ENCODE measurements around the gene ITPRID1.
"Not testable (repeated sequence)": the region's sequence is repeated elsewhere in the genome, so short reads cannot be mapped to it uniquely, and the experiment has no call there.

The ITPRID1 gene

GRCh38 chr7:31516680-31517502 lies 3.0 kb downstream of the ITPRID1 start:
- FAIRE-seq, result no peak
- DNase-seq (ENCODE audit: low spot score), result no peak

GRCh38 chr7:31517513-31517912 lies 3.6 kb downstream of the ITPRID1 start:
- DNase-seq (ENCODE audit: low spot score) (no peak), FAIRE-seq (no peak)

GRCh38 chr7:31518766-31519165 lies 4.9 kb downstream of the ITPRID1 start:
- no peak for FAIRE-seq
- DNase-seq (ENCODE audit: low spot score), result no peak

- DNase-seq (ENCODE audit: low spot score) (no peak), FAIRE-seq (no peak)
Measured at GRCh38 chr7:31521336-31522010, 7.6 kb downstream of the ITPRID1 start.

- FAIRE-seq (no peak), DNase-seq (ENCODE audit: low spot score) (no peak)
Measured at GRCh38 chr7:31526864-31527263, 13.0 kb downstream of the ITPRID1 start.

- no peak for DNase-seq (ENCODE audit: low spot score)
- FAIRE-seq, result peak; percentile 90
Measured at GRCh38 chr7:31529103-31529502, 15.2 kb downstream of the ITPRID1 start.

- FAIRE-seq, result not testable (repeated sequence)
Measured at GRCh38 chr7:31540651-31541185, 26.8 kb downstream of the ITPRID1 start.

GRCh38 chr7:31545549-31545948 lies 31.7 kb downstream of the ITPRID1 start:
- no peak for FAIRE-seq
- DNase-seq (ENCODE audit: low spot score), result no peak

More at GRCh38 chr7:31540651-31541185, 26.8 kb downstream of the ITPRID1 start:
- DNase-seq (ENCODE audit: low spot score), result not testable (repeated sequence)

- no peak for FAIRE-seq
- no peak for DNase-seq (ENCODE audit: low spot score)
Measured at GRCh38 chr7:31549611-31550010, 35.7 kb downstream of the ITPRID1 start.

GRCh38 chr7:31550432-31550831 lies 36.5 kb downstream of the ITPRID1 start:
- FAIRE-seq (no peak), DNase-seq (ENCODE audit: low spot score) (no peak)

GRCh38 chr7:31553661-31554081 lies 39.8 kb downstream of the ITPRID1 start:
- FAIRE-seq, result no peak
- DNase-seq (ENCODE audit: low spot score), result no peak

- FAIRE-seq, result no peak
- DNase-seq (ENCODE audit: low spot score), result no peak
Measured at GRCh38 chr7:31562002-31562401, 48.1 kb downstream of the ITPRID1 start.

GRCh38 chr7:31563522-31563921 lies 49.6 kb downstream of the ITPRID1 start:
- no peak for DNase-seq (ENCODE audit: low spot score)
- FAIRE-seq, result no peak

GRCh38 chr7:31563951-31564350 lies 50.1 kb downstream of the ITPRID1 start:
- FAIRE-seq (no peak), DNase-seq (ENCODE audit: low spot score) (no peak)

GRCh38 chr7:31564661-31565060 lies 50.8 kb downstream of the ITPRID1 start:
- no peak for DNase-seq (ENCODE audit: low spot score)
- no peak for FAIRE-seq

- FAIRE-seq (peak; percentile 17), DNase-seq (ENCODE audit: low spot score) (no peak)
Measured at GRCh38 chr7:31569528-31569927, 55.6 kb downstream of the ITPRID1 start.

GRCh38 chr7:31583526-31583925 lies 69.6 kb downstream of the ITPRID1 start:
- no peak for FAIRE-seq
- no peak for DNase-seq (ENCODE audit: low spot score)

- DNase-seq (ENCODE audit: low spot score) (no peak), FAIRE-seq (no peak)
Measured at GRCh38 chr7:31583942-31584341, 70.1 kb downstream of the ITPRID1 start.

GRCh38 chr7:31595390-31595789 lies 81.5 kb downstream of the ITPRID1 start:
- DNase-seq (ENCODE audit: low spot score), result no peak
- FAIRE-seq, result no peak

- FAIRE-seq (no peak), DNase-seq (ENCODE audit: low spot score) (no peak)
Measured at GRCh38 chr7:31602041-31602625, 88.2 kb downstream of the ITPRID1 start.

GRCh38 chr7:31603046-31603445 lies 89.2 kb downstream of the ITPRID1 start:
- FAIRE-seq (peak; percentile 94), DNase-seq (ENCODE audit: low spot score) (peak; percentile 82)

- FAIRE-seq (peak; percentile 13), DNase-seq (ENCODE audit: low spot score) (no peak)
Measured at GRCh38 chr7:31613604-31614003, 99.7 kb downstream of the ITPRID1 start.
